Measurements from ENCODE around the gene EXTL2.

GRCh38 chr1:100931716-100932115 lies 37.1 kb upstream of the EXTL2 start:
- TF ChIP-seq POLR2AphosphoS5 (IDR thresholded peaks at IDR 0.05; ENCODE audit: low read depth, low read length), result no peak
- no peak for TF ChIP-seq POLR2A (IDR thresholded peaks at IDR 0.05; ENCODE audit: low read depth, low read length)
- TF ChIP-seq TAF1 (IDR thresholded peaks at IDR 0.05; ENCODE audit: borderline replicate concordance, low read depth, low read length), result no peak

All from GM12892 (cell line).